BJ (cell line): ENCODE results near the gene GPD2. TPM values are rescaled to one million over a fixed set of nuclear protein-coding genes. Genes with fewer than 3 reads are reported as not detected.

Experiments used
- CTCF ChIA-PET: fragments of 350-600 bp; formaldehyde crosslinking; extraction: SDS; loops from one replicate; lab custom pipeline; 2021; ENCODE audit warnings: antibody characterized with exemption, inconsistent platforms; lab: Yijun Ruan, JAX
- POLR2A ChIA-PET: fragments of 300-600 bp; sonication (Branson Sonifier 250); formaldehyde crosslinking; extraction: SDS; loops from one replicate; lab custom pipeline; 2021; ENCODE audit warnings: antibody characterized with exemption; lab: Charles Lee
- DNase-seq: peaks from one replicate; pipeline ENCODE4 v3.0.0-alpha.2; 2011; ENCODE audit warnings: low read depth
- H3K27me3 ChIP-seq: 2 replicates; pipeline ENCODE4 v1.6.0; 2011; ENCODE audit warnings: low read length; ENCODE audit not compliant: control insufficient read depth, insufficient read depth
- H3K36me3 ChIP-seq: 2 replicates; pipeline ENCODE4 v1.5.1; 2011; ENCODE audit warnings: low read length; ENCODE audit not compliant: control insufficient read depth, insufficient read depth
- H3K4me3 ChIP-seq: 2 replicates; pipeline ENCODE4 v1.5.1; 2011; ENCODE audit warnings: low read depth, mild to moderate bottlenecking, control low read depth, low read length
- CTCF ChIP-seq: IDR thresholded peaks from 2 replicates; pipeline ENCODE4 v1.5.1; 2011; ENCODE audit warnings: low read depth, mild to moderate bottlenecking, control low read depth, inconsistent platforms, low read length, moderate library complexity; ENCODE audit not compliant: insufficient read depth
- polyA plus RNA-seq: library from polyadenylated mRNA; depleted of rRNA; stranded (reverse); fragments of >200 nt; gene quantifications from 2 replicates; pipeline ENCODE4 v1.2.3, GENCODE V29; 2011

Gene GPD2
- polyA plus RNA-seq, 1 experiment = 13.5 TPM

GRCh38 chr2:156429211-156429610 is 7.0 kb upstream of the GPD2 start:
- CTCF ChIA-PET = interaction anchor here (1.4 kb wide), 1 partner anchor 22 kb away, joined by 3 read pairs; no protein-coding TSS in a partner anchor
- TF ChIP-seq CTCF = no peak
- POLR2A ChIA-PET = no interaction called here
- DNase-seq = no peak
- Histone ChIP-seq H3K4me3 (no peak overlapping the region), H3K27me3 (no peaks in the 10 kb centered on the region), H3K36me3 (no peaks in the 10 kb centered on the region)

DNA sequence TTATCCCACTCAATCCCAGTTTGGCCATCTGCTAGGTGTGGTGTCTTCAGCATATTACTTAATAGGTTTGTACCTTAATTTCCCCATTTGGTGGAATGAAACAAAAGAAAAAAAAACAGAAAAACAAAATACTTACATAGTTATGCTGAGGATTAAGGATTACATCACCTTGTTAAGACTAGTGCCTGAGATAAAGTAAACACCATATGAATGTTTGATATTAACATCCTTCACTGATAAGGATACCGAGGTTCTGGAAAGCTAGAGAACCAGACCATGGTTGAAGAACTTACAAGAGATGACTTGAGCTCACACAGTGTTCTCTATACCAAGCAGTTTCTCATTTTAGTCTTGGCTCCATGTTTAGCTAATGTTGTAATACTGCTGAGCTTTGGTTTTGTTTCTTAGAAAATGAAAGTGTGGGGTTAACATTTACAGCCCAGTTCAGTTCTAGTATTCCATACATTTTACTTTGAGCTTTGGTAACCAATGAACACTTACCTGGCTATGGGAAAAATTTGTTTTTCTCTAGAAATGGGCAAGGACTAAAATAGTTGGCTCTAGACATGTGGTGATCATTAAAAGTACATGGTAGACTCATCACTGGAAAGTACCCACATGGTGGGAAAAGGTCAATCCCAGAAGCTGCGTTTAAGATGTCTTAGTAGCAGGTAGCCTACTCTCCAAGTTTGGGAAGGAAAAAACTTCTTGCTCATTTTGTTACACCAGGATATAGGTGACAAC is 5.8 kb upstream of the GPD2 start:
- Histone ChIP-seq H3K27me3 (no peaks in the 10 kb centered on the region), H3K36me3 (no peaks in the 10 kb centered on the region), H3K4me3 (no peak overlapping the region)
- no peak for DNase-seq
- TF ChIP-seq CTCF = no peak
- CTCF ChIA-PET = interaction anchor here (0.7 kb wide), 1 partner anchor 95 kb away, joined by 3 read pairs; no protein-coding TSS in a partner anchor
- POLR2A ChIA-PET = no interaction called here

GRCh38 chr2:156430980-156431358 is 5.2 kb upstream of the GPD2 start:
- TF ChIP-seq CTCF = no peak
- Histone ChIP-seq H3K27me3 (no peaks in the 10 kb centered on the region), H3K36me3 (no peaks in the 10 kb centered on the region), H3K4me3 (no peak overlapping the region)
- ChIA-PET CTCF (no interaction called here), POLR2A (no interaction called here)
- no peak for DNase-seq

- TF ChIP-seq CTCF = no peak
- no peaks in the 10 kb centered on the region for H3K27me3 ChIP-seq
- DNase-seq = no peak
- H3K4me3 ChIP-seq = peak overlapping the region; percentile 70; the same call in 1 of the 2 replicates
- CTCF ChIA-PET = interaction anchor here (0.9 to 3.7 kb wide), 2 partner anchors 32 to 100 kb away, joined by 3 to 12 read pairs; no protein-coding TSS in a partner anchor
- H3K36me3 ChIP-seq = no peaks in the 10 kb centered on the region
- POLR2A ChIA-PET = no interaction called here
Observed at GRCh38 chr2:156434461-156435291, 1.5 kb upstream of the GPD2 start.

DNA sequence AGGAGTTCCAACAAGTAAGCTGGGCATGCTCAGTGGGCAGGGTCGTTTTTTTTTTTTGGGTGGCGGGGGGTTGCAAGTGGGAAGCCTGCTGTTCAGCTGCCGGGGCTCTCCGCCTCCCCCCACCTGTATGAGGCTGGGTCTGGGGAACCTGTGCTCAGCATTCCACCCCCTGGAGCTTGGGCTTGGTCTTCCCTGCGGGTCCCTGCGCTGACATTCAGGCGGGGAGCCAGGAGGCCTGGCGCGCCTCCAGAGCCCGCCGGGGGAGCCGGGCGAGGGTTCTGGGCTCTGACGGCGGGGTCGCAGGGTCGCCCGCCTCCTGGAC is 822 bp upstream of the GPD2 start:
- Histone ChIP-seq H3K4me3 (peak overlapping the region; percentile 70), H3K36me3 (no peaks in the 10 kb centered on the region), H3K27me3 (no peaks in the 10 kb centered on the region)
- ChIA-PET POLR2A (no interaction called here), CTCF (interaction anchor here (0.9 to 3.7 kb wide), 2 partner anchors 32 to 100 kb away, joined by 3 to 12 read pairs; no protein-coding TSS in a partner anchor)
- DNase-seq = no peak
- no peak for TF ChIP-seq CTCF
